GM21529 (cell line): ENCODE results near the gene C6orf62.
"Not testable (repeated sequence)": the region's sequence is repeated elsewhere in the genome, so short reads cannot be mapped to it uniquely, and the experiment has no call there.

Experiments used
- ATAC-seq: cut with Tn5 transposase; IDR thresholded peaks from one replicate; pipeline ENCODE4 v1.9.1; 2021; ENCODE audit not compliant: unreplicated experiment

The C6orf62 gene

DNA sequence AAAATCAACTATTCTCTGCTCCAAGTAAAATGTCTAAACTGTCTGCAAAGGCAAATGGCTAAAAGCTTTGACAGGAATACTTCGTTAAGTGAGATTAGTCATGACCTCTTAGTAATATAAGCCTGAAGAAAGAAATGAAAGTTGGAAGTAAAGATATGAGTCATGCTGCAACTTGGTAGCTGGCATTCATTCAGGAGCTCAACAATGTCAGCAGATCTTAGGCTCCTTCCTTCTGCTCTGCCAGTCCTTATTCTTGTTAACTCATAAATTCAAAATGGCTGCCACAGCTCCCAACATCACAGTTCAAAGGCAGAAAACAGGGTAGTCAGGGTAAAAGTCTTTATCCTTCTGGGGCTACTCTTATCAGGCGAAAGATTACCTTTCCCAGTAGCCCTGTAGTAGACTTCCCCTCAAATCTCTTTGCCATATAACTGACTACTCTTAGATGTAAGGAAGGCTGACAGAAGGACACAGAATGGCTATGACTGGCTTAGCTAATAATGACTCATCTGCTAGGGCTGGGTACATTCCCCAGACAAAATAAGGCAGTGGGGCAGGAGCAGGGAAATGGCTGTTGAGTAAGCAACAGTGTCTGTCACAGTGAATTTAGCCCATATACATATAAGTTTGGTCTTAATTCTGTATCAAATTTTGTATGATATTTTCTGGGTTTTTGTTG lies 24.4 kb upstream of the C6orf62 start:
- ATAC-seq: peak; percentile 83

- ATAC-seq: no peak
Measured at GRCh38 chr6:24742216-24742738, 23.3 kb upstream of the C6orf62 start.

DNA sequence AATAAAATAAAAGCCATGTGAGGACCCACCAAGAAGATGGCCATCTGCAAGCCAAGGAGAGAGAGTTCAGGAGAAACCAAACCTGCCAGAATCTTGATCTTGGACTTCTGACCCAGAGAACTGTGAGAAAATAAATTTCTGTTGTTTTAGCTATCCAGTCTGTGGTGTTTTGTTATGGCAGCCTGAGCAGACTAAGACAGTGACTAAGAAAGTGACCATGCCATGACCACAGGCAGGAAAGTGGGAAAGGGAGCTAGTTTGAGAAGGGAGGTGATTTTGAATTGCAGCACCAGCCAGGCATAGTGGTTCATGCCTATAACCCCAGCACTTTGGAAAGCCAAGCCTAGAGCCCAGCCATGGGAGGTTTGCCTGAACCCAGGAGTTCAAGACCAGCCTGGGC lies 21.9 kb upstream of the C6orf62 start:
- ATAC-seq: no peak

DNA sequence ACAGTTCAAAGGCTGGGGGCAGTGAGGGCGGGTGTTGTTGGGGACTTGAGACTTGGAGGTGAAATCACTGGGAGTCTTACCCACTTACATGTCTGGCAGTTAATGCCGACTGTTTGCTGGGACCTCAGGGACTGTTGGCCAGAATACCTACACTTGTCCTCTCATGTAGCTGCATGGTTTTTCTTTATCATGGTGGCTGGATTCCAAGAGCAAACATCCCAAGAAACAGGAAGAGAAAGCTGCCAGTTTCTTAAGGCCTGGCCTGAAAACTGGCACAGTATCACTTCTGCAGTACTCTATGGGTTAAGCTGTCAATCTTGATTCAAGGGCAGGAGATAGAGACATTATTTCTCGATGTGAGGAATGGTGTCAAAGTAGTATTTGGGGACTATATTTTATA lies 19.8 kb upstream of the C6orf62 start:
- ATAC-seq: no peak

DNA sequence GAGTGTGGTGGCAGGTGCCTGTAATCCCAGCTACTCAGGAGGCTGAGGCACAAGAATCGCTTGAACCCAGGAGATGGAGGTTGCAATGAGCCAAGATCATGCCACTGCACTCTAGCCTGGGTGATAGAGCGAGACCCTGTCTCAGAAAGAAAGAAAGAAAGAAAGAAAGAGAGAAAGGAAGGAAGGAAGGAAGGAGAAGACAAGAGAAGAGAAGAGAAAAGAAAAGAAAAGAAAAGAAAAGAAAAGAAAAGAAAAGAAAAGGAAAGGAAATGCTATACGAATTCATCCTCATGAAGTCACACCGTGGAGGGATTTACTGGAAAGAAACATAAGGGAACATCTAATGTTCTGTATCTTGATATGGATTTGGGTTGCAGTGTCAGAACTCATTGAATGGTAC lies 15.8 kb upstream of the C6orf62 start:
- not testable (repeated sequence) for ATAC-seq

DNA sequence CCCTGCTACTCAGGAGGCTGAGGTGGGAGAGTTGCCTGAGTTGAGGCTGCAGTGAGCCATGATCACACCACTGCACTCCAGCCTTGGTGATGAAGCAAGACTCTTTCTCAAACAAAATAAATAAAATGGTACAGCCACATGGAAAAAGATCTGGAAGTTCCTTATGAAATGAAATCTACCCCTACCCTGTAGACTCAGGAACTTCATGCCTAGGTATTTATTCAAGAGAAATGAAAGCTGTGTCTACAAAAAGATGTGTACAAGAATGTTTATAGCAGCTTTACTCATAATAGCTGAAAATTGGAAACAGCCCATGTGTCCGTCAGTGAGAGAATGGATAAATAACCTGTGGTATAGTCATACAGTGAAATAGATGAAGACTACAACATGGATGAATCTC lies 15.2 kb upstream of the C6orf62 start:
- ATAC-seq: no peak

DNA sequence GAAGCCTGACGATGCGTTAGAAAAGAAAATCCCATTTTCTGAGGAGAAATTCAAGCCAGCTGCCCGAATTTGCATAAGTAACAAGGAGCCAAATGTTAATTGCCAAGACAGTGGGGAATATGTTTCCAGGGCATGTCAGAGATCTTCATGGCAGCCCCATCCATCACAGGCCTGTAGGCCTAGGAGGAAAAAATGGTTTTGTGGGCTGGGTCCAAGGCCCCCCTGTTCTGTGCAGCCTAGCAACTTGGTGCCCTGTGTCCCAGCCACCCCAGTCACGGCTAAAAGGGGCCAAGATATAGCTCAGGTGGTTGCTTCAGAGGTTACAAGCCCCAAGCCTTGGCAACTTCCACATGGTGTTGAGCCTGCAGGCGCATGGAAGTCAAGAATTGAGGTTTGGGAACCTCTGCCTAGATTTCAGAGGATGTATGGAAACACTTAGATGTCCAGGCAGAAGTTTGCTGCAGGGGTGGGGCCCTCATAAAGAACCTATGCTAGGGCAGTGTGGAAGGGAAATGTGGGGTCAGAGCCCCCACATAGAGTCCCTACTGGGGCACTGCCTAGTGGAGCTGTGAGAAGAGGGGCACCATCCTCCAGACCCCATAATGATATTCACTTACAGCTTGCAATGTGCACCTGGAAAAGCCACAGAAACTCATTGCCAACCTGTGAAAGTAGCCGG lies 12.6 kb upstream of the C6orf62 start:
- ATAC-seq: not testable (repeated sequence)

DNA sequence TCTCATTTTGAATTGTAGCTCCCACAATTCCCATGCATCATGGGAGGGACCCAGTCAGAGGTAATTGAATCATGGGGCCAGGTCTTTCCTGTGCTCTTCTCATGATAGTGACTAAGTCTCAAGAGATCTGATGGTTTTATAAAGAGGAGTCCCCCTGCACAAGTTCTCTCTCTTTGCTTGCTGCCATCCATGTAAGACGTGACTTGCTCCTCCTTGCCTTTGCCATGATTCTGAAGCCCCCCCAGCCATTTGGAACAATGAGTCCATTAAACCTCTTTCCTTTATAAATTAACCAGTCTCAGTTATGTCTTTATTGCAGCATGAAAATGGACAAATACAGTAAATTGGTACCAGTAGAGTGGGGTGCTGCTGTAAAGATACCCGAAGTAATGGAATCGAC lies 11.7 kb upstream of the C6orf62 start:
- ATAC-seq: not testable (repeated sequence)

- ATAC-seq: no peak
Measured at GRCh38 chr6:24723270-24723669, 4.3 kb upstream of the C6orf62 start.

DNA sequence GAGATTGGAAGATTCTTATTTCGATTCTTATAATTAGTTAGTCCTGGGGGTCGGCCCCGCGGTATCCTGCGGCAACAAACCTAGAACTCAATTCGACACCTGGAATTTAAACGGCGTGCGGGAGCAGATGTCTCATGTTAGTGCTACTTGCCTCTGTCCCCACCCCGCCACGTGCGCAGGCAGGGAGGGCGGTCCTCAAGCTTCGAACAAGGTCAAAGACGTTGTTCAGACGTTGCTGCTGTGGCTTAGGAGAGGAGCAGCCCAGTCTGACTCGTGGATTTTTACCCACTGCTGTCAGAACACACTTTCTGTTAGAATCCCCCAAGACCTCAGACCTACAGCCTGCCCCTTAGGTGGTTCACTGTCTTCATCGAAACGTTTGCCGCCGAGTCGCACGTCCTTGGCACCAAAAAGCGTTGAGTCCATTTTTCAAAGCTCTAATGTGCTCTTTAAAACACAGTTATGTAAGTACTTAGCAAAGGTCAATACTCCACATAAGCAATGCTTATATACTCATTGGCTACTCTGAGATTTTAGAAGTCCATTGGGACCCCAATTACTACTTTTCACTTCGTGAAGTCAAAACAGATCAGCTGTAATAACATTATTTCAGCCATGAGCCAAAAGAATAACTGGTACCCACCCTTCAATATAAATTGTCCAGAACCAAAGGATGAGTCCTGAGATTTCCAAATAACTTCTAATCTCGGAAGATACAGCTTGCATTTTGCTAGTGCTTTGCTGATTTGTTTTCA lies 2.7 kb upstream of the C6orf62 start:
- ATAC-seq: peak; percentile 47

DNA sequence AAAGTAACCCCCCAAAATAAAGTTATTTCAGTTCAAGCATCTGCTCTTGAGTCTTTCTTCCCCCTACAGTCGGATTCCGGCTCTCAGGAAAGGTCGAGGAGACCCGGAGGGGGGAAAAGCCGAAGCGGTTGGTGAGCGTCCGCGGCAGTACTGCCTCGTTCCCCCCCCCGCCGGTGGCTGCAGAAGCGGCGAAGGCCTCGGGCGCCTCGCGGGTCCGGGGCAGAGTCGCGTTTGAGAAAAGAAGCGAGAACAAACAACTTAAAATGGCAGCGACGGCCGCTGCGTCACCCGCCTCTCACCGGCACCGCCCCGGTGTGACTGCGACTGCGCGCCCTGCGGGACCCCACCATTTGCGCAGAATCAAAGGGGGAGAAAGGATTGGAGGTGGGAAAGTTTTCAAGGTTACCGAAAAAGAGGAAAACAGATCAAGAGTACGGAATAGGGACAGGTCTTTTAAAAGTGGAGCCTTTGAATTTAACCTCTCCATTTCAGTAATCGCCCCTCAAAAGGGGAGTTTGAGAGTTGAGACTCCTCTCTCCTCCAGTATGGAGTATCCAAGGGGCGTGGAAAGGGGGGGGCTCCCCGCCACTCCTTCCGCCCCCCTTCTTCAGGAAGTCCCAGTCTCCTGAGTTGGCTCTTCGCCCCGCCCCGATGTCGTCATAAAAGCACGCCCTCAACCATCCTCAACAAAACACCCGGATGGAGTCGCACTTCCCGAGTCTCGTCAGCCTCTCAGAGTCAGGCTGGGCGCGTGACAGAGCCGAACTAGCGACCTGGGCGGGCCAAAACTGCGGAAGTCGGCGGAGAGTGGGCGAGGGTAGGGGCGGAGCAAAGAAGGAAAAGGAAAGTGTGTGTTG lies 1.9 kb upstream of the C6orf62 start:
- ATAC-seq: peak; percentile 87

GRCh38 chr6:24720131-24720603 lies 1.2 kb upstream of the C6orf62 start:
- peak; percentile 17 for ATAC-seq

DNA sequence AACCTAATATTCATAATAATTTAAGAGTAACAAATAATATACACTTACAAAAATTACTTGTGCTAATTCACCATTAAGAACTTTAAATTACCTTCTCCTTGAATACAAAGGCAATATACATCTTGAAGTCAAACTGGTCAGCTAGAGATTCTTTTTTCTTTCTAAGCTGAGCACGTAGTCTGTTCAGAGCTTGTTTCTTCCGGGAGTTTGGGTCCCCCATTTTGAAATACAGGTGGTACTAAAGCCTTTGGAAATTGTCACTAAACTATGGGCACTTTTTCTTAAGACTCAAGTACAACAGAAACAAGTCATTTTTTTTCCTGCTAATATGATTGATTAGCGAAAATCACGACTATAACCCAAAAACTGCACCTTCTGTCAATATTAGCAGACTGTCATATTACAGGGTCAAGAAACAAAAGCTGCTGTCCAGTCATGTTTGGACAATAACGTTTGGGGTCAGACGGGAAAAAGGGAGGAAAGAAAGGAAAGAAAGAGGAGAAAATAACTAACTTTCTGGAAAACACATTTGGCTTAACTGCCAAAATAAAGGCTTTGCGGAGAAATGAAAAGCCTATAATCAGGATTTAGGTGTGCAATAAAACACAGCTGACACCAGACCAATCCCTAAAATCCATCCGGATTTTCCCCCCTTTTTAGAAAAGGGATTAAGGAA lies 367 bp downstream of the C6orf62 start:
- no peak for ATAC-seq

- ATAC-seq: not testable (repeated sequence)
Measured at GRCh38 chr6:24716602-24717148, 2.3 kb downstream of the C6orf62 start.

DNA sequence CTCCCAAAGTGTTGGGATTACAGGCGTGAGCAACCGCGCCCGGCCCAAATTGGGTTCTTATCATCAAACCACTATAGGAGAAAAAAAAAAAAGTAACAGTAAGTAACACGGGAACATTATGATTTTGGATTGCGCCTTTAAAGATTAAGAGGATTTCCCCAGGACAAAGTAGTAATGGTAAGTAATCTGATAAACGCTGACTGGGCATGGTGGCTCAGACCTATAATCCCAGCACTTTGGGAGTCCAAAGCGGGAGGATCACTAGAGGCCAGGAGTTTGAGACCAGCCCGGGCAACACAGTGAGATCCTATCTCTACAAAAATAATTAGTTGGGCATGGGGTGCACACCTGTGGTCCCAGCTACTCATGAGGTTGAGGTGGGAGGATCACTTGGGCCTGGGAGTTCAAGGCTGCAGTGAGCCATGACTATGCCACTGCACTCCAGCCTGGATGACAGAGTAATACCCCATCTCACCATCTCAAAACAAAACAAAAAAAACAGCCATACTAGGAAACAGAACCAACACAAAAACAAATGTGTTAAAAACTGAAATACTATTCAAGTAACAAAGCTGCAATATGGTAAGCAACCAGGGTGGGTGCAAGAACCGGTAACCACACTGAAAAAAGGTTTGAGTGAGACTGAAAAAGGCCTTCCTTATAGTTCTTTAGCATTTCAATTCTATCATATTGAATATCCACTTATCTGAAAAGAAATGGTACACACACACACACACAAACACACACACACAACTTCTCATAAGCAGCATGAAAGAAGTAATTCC lies 8.2 kb downstream of the C6orf62 start:
- no peak for ATAC-seq

- ATAC-seq: no peak
Measured at GRCh38 chr6:24709014-24709711, 9.8 kb downstream of the C6orf62 start.

GRCh38 chr6:24708612-24709011 lies 10.3 kb downstream of the C6orf62 start:
- ATAC-seq: no peak

DNA sequence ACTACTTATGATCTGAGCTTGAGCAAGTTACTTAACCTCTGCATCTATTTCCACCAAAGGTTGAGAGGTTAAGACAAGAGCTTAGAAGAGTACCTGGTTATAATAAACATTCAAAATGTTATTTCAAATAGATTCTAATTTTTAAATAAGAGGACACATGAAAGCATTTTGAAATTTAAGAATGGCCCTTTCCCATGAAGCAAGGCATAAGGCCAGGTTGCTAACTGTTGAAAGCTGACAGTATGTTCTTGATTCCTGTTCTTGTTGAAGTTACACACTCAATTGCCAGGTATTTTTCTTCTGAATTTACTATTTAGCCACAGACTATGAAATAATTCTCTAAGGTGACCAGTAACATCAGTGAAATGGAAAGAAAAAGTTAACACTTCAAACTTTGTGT lies 14.5 kb downstream of the C6orf62 start:
- ATAC-seq: no peak
